ENCODE data around the gene IFT74. TPM values are rescaled to one million over a fixed set of nuclear protein-coding genes. Genes with fewer than 3 reads are reported as not detected.

IFT74 gene
- total RNA-seq, 1 experiment from 2014 or later, result 16.2 TPM

DNA sequence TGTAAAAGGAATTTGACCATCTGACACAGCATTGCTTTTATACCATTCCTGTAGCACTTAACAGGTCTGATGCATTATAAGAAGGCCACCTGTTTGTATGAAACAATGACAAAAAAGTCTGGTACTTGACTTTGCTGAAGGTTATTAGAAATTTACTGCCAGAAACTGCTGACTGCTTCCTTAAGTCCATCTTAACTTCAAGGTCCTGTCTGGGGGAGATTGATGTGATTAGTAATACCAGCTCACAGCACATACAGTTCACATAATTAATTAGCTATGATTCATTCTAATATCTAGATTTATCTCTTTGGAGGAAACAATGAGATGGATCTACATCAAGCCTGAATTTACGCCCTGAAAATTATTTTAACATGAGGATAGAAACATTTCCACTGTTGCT lies 103.2 kb downstream of the IFT74 start:
- no peak overlapping the region for H3K4me2 ChIP-seq (ENCODE audit: insufficient read depth, insufficient read length, low read length)
- Mint-ChIP-seq H3K4me1 (no peaks in the 10 kb centered on the region), H3K4me3 (no peak overlapping the region), H3K9me3 (no peaks in the 10 kb centered on the region), H3K27me3 (ENCODE audit: low read depth) (no peaks in the 10 kb centered on the region), H3K27ac (no peak overlapping the region), H3K36me3 (ENCODE audit: insufficient read depth in 1 of 3, low read depth in 3 of 3) (peaks cover 0 to 11% (median 0%) of the 10 kb centered on the region in 3 experiments; a peak in 2 of 7 replicates)
- H4K20me1 ChIP-seq (ENCODE audit: control insufficient read depth, insufficient read depth, insufficient read length), result no peaks in the 10 kb centered on the region
- no peak overlapping the region for H2BK15ac ChIP-seq (ENCODE audit: low read depth, low read length)
- H3K79me2 ChIP-seq (ENCODE audit: insufficient read depth, low read length), result no peaks in the 10 kb centered on the region
- no peak overlapping the region for H3K23ac ChIP-seq (ENCODE audit: insufficient read length, low read depth, low read length)
- no peaks in the 10 kb centered on the region for H3K4me1 ChIP-seq (ENCODE audit: insufficient read depth, low read length)
- no peak overlapping the region for H2AK5ac ChIP-seq (ENCODE audit: insufficient read length, low read length)
- H3K9me3 ChIP-seq (ENCODE audit: control insufficient read depth, low read depth, low read length), result no peaks in the 10 kb centered on the region
- TF ChIP-seq CTCF (conservative IDR thresholded peaks at IDR 0.05), result no peak
- no peak overlapping the region for H4K91ac ChIP-seq (ENCODE audit: insufficient read length, low read depth, low read length)
- no peak overlapping the region for H3K9ac ChIP-seq (ENCODE audit: extremely low read depth, insufficient read length, low read length)
- no peak for DNase-seq
- H3K79me1 ChIP-seq (ENCODE audit: insufficient read depth, low read depth, low read length, poor library complexity, severe bottlenecking), result no peaks in the 10 kb centered on the region
- no peak overlapping the region for H4K5ac ChIP-seq (ENCODE audit: insufficient read length, low read depth, low read length)
- H3T11ph ChIP-seq (ENCODE audit: low read length), result no peak overlapping the region
- WGBS (ENCODE audit: extremely low coverage, insufficient read length, low lambda C conversion rate), result no CpG with 5 or more reads among the region's 1 CpG
- H3K27ac ChIP-seq (ENCODE audit: insufficient read length, low read depth, low read length), result no peak overlapping the region
- H3K18ac ChIP-seq (ENCODE audit: insufficient read length, low read depth, low read length), result no peak overlapping the region
- H4K8ac ChIP-seq (replicated peaks; ENCODE audit: insufficient read length, low read depth, low read length), result no peak overlapping the region
- H3K14ac ChIP-seq (ENCODE audit: insufficient read depth, low read length), result no peak overlapping the region
- H3K56ac ChIP-seq (ENCODE audit: insufficient read length, low read depth, low read length), result no peak overlapping the region
- H2BK20ac ChIP-seq (ENCODE audit: low read depth, low read length, poor library complexity, severe bottlenecking), result no peak overlapping the region
- H2BK5ac ChIP-seq (ENCODE audit: insufficient read length, low read length), result no peak overlapping the region
- no peak overlapping the region for H2AFZ ChIP-seq (ENCODE audit: low read length)
- H2BK120ac ChIP-seq (ENCODE audit: low read depth, low read length, poor library complexity, severe bottlenecking), result no peak overlapping the region
- H2BK12ac ChIP-seq (ENCODE audit: insufficient read length, low read depth, low read length), result no peak overlapping the region
- H3K23me2 ChIP-seq (ENCODE audit: insufficient read length, low read depth, low read length, poor library complexity, severe bottlenecking), result no peaks in the 10 kb centered on the region
- no peak overlapping the region for H3K4ac ChIP-seq (ENCODE audit: low read depth, low read length)
- no peaks in the 10 kb centered on the region for H3K27me3 ChIP-seq (ENCODE audit: insufficient read depth, low read length)
